HepG2 (cell line): ENCODE measurements around the gene AXIN1.

ENCODE experiments used
- CHCHD3 ChIP-seq: sonication (generic); formaldehyde crosslinking; IDR thresholded peaks from 2 replicates; pipeline ENCODE4 v1.8.0; 2022; ENCODE audit warnings: mild to moderate bottlenecking, missing genetic modification reagents, moderate library complexity
- CTCF ChIP-seq: sonication (generic); formaldehyde crosslinking; IDR thresholded peaks from 2 replicates; pipeline ENCODE4 v1.5.0; 2020; ENCODE audit warnings: mild to moderate bottlenecking, missing genetic modification reagents, moderate library complexity
- KDM5B ChIP-seq: sonication (generic); formaldehyde crosslinking; IDR thresholded peaks from 2 replicates; pipeline ENCODE4 v1.4.0; 2020; ENCODE audit warnings: missing genetic modification reagents, mild to moderate bottlenecking, borderline replicate concordance
- POLR2A ChIP-seq, 2 experiments: IDR thresholded peaks; 2 replicates each; pipeline ENCODE4 v1.6.1; 2011; ENCODE audit warnings: low read depth in 2 of 2, low read length in 2 of 2, mild to moderate bottlenecking in 1 of 2, moderate library complexity in 1 of 2; ENCODE audit not compliant: insufficient read depth in 1 of 2
- POLR2AphosphoS5 ChIP-seq: IDR thresholded peaks from 2 replicates; pipeline ENCODE4 v1.6.1; 2012; ENCODE audit warnings: low read depth, low read length
- THAP9 ChIP-seq: sonication (generic); formaldehyde crosslinking; IDR thresholded peaks from 2 replicates; pipeline ENCODE4; 2020; ENCODE audit warnings: missing genetic modification reagents, mild to moderate bottlenecking, borderline replicate concordance
- XBP1 ChIP-seq: sonication (generic); formaldehyde crosslinking; IDR thresholded peaks from 2 replicates; pipeline ENCODE4 v1.5.0; 2020; ENCODE audit warnings: missing genetic modification reagents
- TF ChIP-seq, protein P1 (sequence below): sonication (generic); formaldehyde crosslinking; IDR thresholded peaks from 2 replicates; pipeline ENCODE4 v1.4.0; 2020; ENCODE audit warnings: missing genetic modification reagents, borderline replicate concordance
- TF ChIP-seq, protein P2 (sequence below): sonication (generic); formaldehyde crosslinking; IDR thresholded peaks from 2 replicates; pipeline ENCODE4 v1.5.0; 2020; ENCODE audit warnings: missing genetic modification reagents

- TF ChIP-seq, protein P1, sequence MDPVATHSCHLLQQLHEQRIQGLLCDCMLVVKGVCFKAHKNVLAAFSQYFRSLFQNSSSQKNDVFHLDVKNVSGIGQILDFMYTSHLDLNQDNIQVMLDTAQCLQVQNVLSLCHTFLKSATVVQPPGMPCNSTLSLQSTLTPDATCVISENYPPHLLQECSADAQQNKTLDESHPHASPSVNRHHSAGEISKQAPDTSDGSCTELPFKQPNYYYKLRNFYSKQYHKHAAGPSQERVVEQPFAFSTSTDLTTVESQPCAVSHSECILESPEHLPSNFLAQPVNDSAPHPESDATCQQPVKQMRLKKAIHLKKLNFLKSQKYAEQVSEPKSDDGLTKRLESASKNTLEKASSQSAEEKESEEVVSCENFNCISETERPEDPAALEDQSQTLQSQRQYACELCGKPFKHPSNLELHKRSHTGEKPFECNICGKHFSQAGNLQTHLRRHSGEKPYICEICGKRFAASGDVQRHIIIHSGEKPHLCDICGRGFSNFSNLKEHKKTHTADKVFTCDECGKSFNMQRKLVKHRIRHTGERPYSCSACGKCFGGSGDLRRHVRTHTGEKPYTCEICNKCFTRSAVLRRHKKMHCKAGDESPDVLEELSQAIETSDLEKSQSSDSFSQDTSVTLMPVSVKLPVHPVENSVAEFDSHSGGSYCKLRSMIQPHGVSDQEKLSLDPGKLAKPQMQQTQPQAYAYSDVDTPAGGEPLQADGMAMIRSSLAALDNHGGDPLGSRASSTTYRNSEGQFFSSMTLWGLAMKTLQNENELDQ, result no peak
- TF ChIP-seq CHCHD3 (no peak), POLR2A (IDR thresholded peaks at IDR 0.05; ENCODE audit: insufficient read depth in 1 of 2, low read depth in 2 of 2, low read length in 2 of 2) (no peak), CTCF (CRISPR knock-in tag) (no peak), XBP1 (CRISPR knock-in tag) (no peak), THAP9 (CRISPR knock-in tag) (no peak), POLR2AphosphoS5 (no peak), KDM5B (CRISPR knock-in tag) (no peak)
- TF ChIP-seq, protein P2, sequence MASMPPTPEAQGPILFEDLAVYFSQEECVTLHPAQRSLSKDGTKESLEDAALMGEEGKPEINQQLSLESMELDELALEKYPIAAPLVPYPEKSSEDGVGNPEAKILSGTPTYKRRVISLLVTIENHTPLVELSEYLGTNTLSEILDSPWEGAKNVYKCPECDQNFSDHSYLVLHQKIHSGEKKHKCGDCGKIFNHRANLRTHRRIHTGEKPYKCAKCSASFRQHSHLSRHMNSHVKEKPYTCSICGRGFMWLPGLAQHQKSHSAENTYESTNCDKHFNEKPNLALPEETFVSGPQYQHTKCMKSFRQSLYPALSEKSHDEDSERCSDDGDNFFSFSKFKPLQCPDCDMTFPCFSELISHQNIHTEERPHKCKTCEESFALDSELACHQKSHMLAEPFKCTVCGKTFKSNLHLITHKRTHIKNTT (CRISPR knock-in tag), result no peak
Observed at GRCh38 chr16:264440-264951, 88.0 kb downstream of the AXIN1 start.
